ENCODE measurements around the gene PDE1C. TPM values are rescaled to one million over a fixed set of nuclear protein-coding genes. Genes with fewer than 3 reads are reported as not detected.
A peak's percentile ranks its signal among the peaks of the same experiment; 100 is the strongest.

PDE1C gene
- polyA plus RNA-seq, 1 of the 3 experiments (the other 2 are of a cell fraction), result 4.6 TPM

DNA sequence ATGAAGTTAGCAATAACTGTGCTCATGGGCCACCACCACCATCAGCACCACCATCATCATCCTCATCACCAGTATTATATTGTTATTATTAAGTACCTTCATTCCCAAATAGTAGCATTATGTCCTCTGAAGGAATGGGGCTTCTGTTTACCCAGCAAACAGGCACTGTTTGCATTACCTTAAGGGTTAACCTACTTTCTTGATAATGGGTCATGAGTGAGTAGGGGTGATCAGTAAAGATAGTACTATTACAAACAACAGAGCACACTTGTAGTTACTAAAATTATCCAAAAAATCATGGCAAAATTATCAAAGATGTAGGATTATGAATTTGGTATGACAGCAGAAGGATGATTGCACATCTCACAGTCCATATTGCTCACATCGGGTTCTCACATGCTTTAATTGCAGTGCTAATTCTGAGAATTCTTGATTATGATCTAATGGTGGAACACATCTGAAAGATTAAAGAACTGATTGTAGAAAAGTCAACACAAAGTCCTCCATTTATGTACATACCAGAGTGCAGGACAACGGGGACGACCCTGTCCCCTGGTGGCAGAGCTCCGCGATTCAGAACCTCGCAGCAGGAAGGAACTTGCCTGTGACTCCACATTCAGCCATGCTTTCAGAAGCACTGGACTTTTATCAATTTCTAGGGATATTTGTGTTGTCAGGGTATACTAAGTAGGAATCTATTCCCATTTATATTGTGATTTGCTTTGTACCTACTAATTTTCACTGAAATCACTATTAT is 31.0 kb downstream of the PDE1C start:
- DNase-seq, result no peak
- no peak overlapping the region for H3K4me3 ChIP-seq (ENCODE audit: low read depth in 2 of 2, low read length in 1 of 2)
- CTCF ChIA-PET, result no interaction called here
- no peak overlapping the region for H2AFZ ChIP-seq (ENCODE audit: low read depth)
- H3K27ac ChIP-seq (ENCODE audit: low read depth in 2 of 2, low read length in 1 of 2), result no peak overlapping the region
- H3K4me2 ChIP-seq, result no peak overlapping the region
- H3K9me3 ChIP-seq, result no peaks in the 10 kb centered on the region
- no peaks in the 10 kb centered on the region for H3K9me2 ChIP-seq
- H3K36me3 ChIP-seq (replicated peaks in 1 of 2; ENCODE audit: control insufficient read depth in 1 of 2, insufficient read depth in 2 of 2, low read length in 1 of 2), result no peaks in the 10 kb centered on the region
- H3K9ac ChIP-seq, result no peak overlapping the region
- H4K20me1 ChIP-seq (ENCODE audit: insufficient read depth), result no peaks in the 10 kb centered on the region
- H3F3A ChIP-seq (replicated peaks; ENCODE audit: insufficient read depth), result no peaks in the 10 kb centered on the region
- WGBS (ENCODE audit: low lambda C conversion rate), result 15% methylated on average over 6 of the region's 6 CpGs
- POLR2A ChIA-PET, result no interaction called here
- TF ChIP-seq ELF1 (IDR thresholded peaks at IDR 0.05), result no peak
- peak; percentile 21; the same call in 1 of the 2 replicates for TF ChIP-seq RAD21 (IDR thresholded peaks at IDR 0.05; ENCODE audit: low read length)
- TF ChIP-seq CTCF (IDR thresholded peaks at IDR 0.05), result peak; percentile 48
- H3K79me2 ChIP-seq (ENCODE audit: insufficient read depth), result no peaks in the 10 kb centered on the region
- no peaks in the 10 kb centered on the region for H3K27me3 ChIP-seq (ENCODE audit: insufficient read depth)
- H3K4me1 ChIP-seq (ENCODE audit: control insufficient read depth in 1 of 2, insufficient read depth in 2 of 2, low read depth in 1 of 2, low read length in 1 of 2), result no peaks in the 10 kb centered on the region; a peak in 1 of 4 replicates

DNA sequence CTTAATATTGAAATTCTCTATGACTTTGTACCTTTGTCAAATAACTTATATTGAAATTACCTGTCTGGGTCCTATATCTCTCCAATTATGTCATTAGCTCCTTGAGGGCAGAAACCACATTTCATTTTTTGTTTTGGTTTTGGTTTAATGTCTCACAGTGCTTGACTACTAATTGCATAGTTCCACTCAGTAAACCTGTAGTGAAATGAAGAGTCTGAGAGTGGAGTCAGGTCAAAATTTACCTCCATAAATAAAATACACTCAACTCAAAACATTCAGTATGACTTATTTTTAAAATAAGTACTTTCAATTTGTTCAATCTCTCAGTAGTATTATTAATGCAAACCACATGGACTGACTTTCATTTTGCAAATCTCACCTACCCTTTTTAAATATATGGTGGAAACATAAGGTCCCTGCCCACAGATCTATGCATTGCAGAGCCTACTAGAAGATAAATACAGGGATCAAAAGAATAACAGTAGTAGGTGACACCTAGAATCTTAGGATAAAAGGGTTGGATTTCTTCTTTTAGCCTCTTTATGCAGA is 32.5 kb downstream of the PDE1C start:
- CTCF ChIA-PET, result no interaction called here
- H3K9me3 ChIP-seq, result no peaks in the 10 kb centered on the region

More for the DNA sequence above, 32.5 kb downstream of the PDE1C start:
- Histone ChIP-seq H3K9ac (no peak overlapping the region), H3K4me1 (ENCODE audit: control insufficient read depth in 1 of 2, insufficient read depth in 2 of 2, low read depth in 1 of 2, low read length in 1 of 2) (peaks cover 0 to 5% of the 10 kb centered on the region in 2 experiments; a peak in 2 of 4 replicates), H3K36me3 (replicated peaks in 1 of 2; ENCODE audit: control insufficient read depth in 1 of 2, insufficient read depth in 2 of 2, low read length in 1 of 2) (no peaks in the 10 kb centered on the region), H4K20me1 (ENCODE audit: insufficient read depth) (no peaks in the 10 kb centered on the region), H3K79me2 (ENCODE audit: insufficient read depth) (no peaks in the 10 kb centered on the region), H2AFZ (ENCODE audit: low read depth) (no peak overlapping the region), H3K4me2 (no peak overlapping the region), H3K27me3 (ENCODE audit: insufficient read depth) (no peaks in the 10 kb centered on the region), H3K9me2 (no peaks in the 10 kb centered on the region), H3F3A (replicated peaks; ENCODE audit: insufficient read depth) (no peaks in the 10 kb centered on the region), H3K27ac (ENCODE audit: low read depth in 2 of 2, low read length in 1 of 2) (no peak overlapping the region), H3K4me3 (ENCODE audit: low read depth in 2 of 2, low read length in 1 of 2) (no peak overlapping the region)
- no peak for DNase-seq
- TF ChIP-seq MXI1 (IDR thresholded peaks at IDR 0.05; ENCODE audit: low read depth, low read length) (no peak), REST (IDR thresholded peaks at IDR 0.05; ENCODE audit: low read depth, low read length) (no peak), FOSL2 (IDR thresholded peaks at IDR 0.05; ENCODE audit: borderline replicate concordance, low read depth) (no peak), IRF3 (IDR thresholded peaks at IDR 0.05; ENCODE audit: low read depth, low read length) (no peak), JUND (IDR thresholded peaks at IDR 0.05) (no peak), USF1 (IDR thresholded peaks at IDR 0.05; ENCODE audit: borderline replicate concordance, low read depth) (no peak), POLR2AphosphoS5 (IDR thresholded peaks at IDR 0.05; ENCODE audit: low read depth, low read length) (no peak), YY1 (IDR thresholded peaks at IDR 0.05; ENCODE audit: low read depth) (no peak), RAD21 (IDR thresholded peaks at IDR 0.05; ENCODE audit: low read length) (no peak)
- TF ChIP-seq, protein P1, sequence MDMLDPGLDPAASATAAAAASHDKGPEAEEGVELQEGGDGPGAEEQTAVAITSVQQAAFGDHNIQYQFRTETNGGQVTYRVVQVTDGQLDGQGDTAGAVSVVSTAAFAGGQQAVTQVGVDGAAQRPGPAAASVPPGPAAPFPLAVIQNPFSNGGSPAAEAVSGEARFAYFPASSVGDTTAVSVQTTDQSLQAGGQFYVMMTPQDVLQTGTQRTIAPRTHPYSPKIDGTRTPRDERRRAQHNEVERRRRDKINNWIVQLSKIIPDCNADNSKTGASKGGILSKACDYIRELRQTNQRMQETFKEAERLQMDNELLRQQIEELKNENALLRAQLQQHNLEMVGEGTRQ (IDR thresholded peaks at IDR 0.05; ENCODE audit: borderline replicate concordance, low read depth, low read length), result no peak
- TF ChIP-seq, protein P2, sequence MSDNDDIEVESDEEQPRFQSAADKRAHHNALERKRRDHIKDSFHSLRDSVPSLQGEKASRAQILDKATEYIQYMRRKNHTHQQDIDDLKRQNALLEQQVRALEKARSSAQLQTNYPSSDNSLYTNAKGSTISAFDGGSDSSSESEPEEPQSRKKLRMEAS (IDR thresholded peaks at IDR 0.05; ENCODE audit: low read depth), result no peak
- POLR2A ChIA-PET, result no interaction called here

All from SK-N-SH (cell line).